Measurements from ENCODE around the gene SSH2.
A peak's percentile ranks its signal among the peaks of the same experiment; 100 is the strongest.

The SSH2 gene, protein sequence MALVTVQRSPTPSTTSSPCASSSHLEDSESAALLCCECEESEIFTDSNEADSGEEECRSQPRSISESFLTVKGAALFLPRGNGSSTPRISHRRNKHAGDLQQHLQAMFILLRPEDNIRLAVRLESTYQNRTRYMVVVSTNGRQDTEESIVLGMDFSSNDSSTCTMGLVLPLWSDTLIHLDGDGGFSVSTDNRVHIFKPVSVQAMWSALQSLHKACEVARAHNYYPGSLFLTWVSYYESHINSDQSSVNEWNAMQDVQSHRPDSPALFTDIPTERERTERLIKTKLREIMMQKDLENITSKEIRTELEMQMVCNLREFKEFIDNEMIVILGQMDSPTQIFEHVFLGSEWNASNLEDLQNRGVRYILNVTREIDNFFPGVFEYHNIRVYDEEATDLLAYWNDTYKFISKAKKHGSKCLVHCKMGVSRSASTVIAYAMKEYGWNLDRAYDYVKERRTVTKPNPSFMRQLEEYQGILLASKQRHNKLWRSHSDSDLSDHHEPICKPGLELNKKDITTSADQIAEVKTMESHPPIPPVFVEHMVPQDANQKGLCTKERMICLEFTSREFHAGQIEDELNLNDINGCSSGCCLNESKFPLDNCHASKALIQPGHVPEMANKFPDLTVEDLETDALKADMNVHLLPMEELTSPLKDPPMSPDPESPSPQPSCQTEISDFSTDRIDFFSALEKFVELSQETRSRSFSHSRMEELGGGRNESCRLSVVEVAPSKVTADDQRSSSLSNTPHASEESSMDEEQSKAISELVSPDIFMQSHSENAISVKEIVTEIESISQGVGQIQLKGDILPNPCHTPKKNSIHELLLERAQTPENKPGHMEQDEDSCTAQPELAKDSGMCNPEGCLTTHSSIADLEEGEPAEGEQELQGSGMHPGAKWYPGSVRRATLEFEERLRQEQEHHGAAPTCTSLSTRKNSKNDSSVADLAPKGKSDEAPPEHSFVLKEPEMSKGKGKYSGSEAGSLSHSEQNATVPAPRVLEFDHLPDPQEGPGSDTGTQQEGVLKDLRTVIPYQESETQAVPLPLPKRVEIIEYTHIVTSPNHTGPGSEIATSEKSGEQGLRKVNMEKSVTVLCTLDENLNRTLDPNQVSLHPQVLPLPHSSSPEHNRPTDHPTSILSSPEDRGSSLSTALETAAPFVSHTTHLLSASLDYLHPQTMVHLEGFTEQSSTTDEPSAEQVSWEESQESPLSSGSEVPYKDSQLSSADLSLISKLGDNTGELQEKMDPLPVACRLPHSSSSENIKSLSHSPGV (N-terminal part only)

DNA sequence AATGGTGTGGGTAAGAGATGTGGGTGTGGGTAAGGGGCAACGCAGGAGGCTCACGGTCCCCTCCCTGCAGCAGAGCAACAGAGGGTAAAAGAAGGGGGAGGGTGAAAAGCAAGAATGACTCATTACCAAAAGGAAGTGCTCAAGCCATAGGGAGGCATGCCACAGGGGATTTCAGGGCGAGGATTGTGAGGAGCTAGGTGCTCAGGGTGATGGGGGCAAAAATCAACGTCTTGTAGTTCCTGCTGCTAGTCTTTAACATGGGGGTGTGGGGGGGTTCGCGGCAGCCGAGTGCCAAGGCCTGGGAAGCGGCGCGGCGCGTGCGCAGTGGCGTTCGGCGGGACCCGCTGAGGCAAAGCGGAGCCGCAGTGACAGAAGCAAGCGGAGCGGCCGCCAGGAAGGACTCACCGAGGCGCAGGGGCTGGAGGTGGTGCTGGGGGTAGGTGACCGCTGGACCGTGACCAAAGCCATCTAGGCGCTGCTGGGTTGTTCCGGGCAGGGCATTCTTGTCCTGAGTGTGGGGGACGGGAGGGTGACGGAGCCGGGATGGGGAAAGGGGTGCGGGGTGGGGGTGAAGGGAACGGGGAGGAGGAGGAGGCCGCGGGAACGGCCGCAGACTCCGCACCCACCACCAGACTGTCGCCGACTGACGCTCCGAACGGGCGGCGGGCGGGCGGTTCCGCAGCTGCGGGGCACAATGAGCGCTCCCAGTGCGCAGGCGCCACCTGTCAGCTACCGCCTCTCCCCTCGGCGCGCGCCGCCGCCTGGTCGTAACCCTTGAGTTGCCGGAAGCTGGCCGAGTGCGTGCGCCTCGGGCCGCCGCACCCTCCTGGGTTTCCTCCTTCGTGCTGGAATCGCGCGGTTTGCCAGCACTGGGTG is at the start of gene SSH2:
Gene SSH2 (minus strand): TSS at position 696 of the 876 bp plus-strand sequence. CDS start 228 bp downstream, at position 468.
- Histone ChIP-seq H3K4me1 (ENCODE audit: control insufficient read depth in 1 of 2, insufficient read depth in 2 of 2, low read length in 2 of 2) (peaks cover 36 to 38% of the 10 kb centered on the region in 2 donors), H3K27ac (ENCODE audit: low read depth, low read length) (peak within 1 kb of the TSS; percentile 81)

DNA sequence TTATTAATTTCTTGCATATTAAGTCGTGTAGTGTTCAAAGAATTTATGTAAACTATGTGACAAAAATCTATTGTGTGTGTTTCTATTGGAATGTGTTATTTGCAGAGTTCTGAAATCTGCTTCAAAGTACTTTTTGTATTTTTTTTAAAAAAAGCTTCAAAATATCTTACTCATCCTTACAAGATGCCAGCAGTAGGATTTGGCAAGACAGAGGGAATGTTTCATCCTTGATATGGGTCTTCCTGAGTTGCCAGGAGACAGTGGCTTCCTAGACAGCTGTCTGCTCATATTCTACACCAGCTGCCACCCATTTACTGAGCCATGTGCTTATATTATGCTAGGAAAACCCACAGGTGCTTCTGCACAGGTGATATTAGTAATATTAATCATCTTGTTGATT is 47.8 kb upstream of the SSH2 start:
- H3K36me3 ChIP-seq (ENCODE audit: control insufficient read depth in 1 of 2, insufficient read depth in 2 of 2, low read length in 2 of 2): no peaks in the 10 kb centered on the region

More for the DNA sequence above, at the start of gene SSH2:
- Histone ChIP-seq H3K36me3 (ENCODE audit: control insufficient read depth in 1 of 2, insufficient read depth in 2 of 2, low read length in 2 of 2) (no peaks in the 10 kb centered on the region), H3K27me3 (ENCODE audit: control insufficient read depth in 1 of 2, insufficient read depth in 2 of 2, low read length in 2 of 2) (no peaks in the 10 kb centered on the region), H3K9me3 (ENCODE audit: control insufficient read depth in 1 of 2, low read length in 2 of 2) (no peaks in the 10 kb centered on the region), H3K9ac (ENCODE audit: low read depth in 1 of 2, low read length in 2 of 2) (peak within 1 kb of the TSS; percentile 72 to 96), H3K4me3 (ENCODE audit: low read depth in 1 of 2, low read length in 2 of 2) (peak within 1 kb of the TSS; percentile 85 to 100)

DNA sequence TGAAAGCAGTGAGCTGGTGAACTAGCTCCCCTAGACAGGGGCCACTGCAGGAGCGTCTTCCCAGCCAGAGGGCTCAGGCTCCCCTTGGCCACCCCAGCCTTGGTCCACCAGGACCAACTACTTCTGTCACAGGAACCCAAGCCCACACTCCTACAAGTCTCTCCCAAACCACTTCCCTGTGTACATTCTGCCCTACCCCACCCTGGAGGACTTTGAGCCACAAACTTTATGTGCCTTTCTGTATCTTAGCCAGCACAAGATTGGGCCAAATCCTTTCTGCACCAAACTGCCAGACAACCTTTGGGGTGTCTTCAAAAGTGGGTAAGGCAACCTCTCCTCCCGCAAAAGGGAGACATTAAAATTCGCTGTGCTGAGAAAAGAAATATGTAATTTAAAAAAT is 43.0 kb upstream of the SSH2 start:
- Histone ChIP-seq H3K9ac (ENCODE audit: low read depth in 1 of 2, low read length in 2 of 2) (no peak overlapping the region), H3K4me3 (ENCODE audit: low read depth in 1 of 2, low read length in 2 of 2) (no peak overlapping the region), H3K9me3 (ENCODE audit: control insufficient read depth in 1 of 2, low read length in 2 of 2) (no peaks in the 10 kb centered on the region), H3K4me1 (ENCODE audit: control insufficient read depth in 1 of 2, insufficient read depth in 2 of 2, low read length in 2 of 2) (peaks cover 5% of the 10 kb centered on the region in 2 donors), H3K27me3 (ENCODE audit: control insufficient read depth in 1 of 2, insufficient read depth in 2 of 2, low read length in 2 of 2) (no peaks in the 10 kb centered on the region), H3K36me3 (ENCODE audit: control insufficient read depth in 1 of 2, insufficient read depth in 2 of 2, low read length in 2 of 2) (no peaks in the 10 kb centered on the region), H3K27ac (ENCODE audit: low read depth, low read length) (no peak overlapping the region)

More for the DNA sequence above, 47.8 kb upstream of the SSH2 start:
- Histone ChIP-seq H3K4me1 (ENCODE audit: control insufficient read depth in 1 of 2, insufficient read depth in 2 of 2, low read length in 2 of 2) (peaks cover 2% of the 10 kb centered on the region in 2 donors), H3K9ac (ENCODE audit: low read depth in 1 of 2, low read length in 2 of 2) (no peak overlapping the region), H3K27ac (ENCODE audit: low read depth, low read length) (no peak overlapping the region), H3K9me3 (ENCODE audit: control insufficient read depth in 1 of 2, low read length in 2 of 2) (no peaks in the 10 kb centered on the region), H3K4me3 (ENCODE audit: low read depth in 1 of 2, low read length in 2 of 2) (no peak overlapping the region), H3K27me3 (ENCODE audit: control insufficient read depth in 1 of 2, insufficient read depth in 2 of 2, low read length in 2 of 2) (no peaks in the 10 kb centered on the region)

DNA sequence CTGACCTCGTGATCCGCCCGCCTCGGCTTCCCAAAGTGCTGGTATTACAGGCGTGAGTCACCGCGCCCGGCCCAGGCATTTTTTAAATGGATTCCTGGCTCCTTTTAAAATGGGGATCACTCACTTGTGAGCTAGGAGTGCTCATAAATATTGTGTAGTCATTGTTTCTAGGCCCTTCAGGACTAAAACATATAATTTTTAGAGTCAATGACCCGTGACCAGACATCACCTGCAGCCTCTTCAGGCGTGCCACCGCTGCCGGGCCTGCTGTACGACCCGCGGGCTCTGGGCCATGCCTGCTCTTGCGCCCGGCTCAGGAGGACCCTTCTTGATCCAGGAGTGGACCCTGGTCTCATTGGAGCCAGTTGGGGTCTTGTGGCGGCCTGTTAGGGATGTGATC is 42.2 kb upstream of the SSH2 start:
- no peaks in the 10 kb centered on the region for H3K36me3 ChIP-seq (ENCODE audit: control insufficient read depth in 1 of 2, insufficient read depth in 2 of 2, low read length in 2 of 2)
- peaks cover 5% of the 10 kb centered on the region in 2 donors for H3K4me1 ChIP-seq (ENCODE audit: control insufficient read depth in 1 of 2, insufficient read depth in 2 of 2, low read length in 2 of 2)
- no peaks in the 10 kb centered on the region for H3K9me3 ChIP-seq (ENCODE audit: control insufficient read depth in 1 of 2, low read length in 2 of 2)
- H3K9ac ChIP-seq (ENCODE audit: low read depth in 1 of 2, low read length in 2 of 2): no peak overlapping the region
- H3K27ac ChIP-seq (ENCODE audit: low read depth, low read length): no peak overlapping the region
- H3K4me3 ChIP-seq (ENCODE audit: low read depth in 1 of 2, low read length in 2 of 2): no peak overlapping the region
- no peaks in the 10 kb centered on the region for H3K27me3 ChIP-seq (ENCODE audit: control insufficient read depth in 1 of 2, insufficient read depth in 2 of 2, low read length in 2 of 2)

DNA sequence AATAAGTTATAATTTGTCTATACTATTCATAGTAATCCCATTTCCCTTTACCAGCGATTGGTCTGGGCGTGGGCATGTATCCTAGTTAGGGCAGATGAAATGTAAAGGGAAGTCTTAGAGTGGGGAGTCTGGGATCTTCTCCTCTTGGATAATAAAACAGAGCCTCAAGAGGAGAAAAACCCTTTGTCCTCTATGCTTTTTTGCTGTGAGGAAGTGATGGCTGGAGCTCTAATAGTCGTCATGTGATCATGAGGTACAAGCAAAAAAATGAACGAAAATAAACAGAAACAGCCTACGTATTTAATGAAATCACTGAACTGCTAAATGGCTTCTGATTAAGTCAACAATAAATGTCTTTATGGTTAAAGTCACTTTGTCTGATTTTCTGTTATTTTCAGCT is 38.2 kb upstream of the SSH2 start:
- Histone ChIP-seq H3K4me3 (ENCODE audit: low read depth in 1 of 2, low read length in 2 of 2) (no peak overlapping the region), H3K9me3 (ENCODE audit: control insufficient read depth in 1 of 2, low read length in 2 of 2) (no peaks in the 10 kb centered on the region), H3K4me1 (ENCODE audit: control insufficient read depth in 1 of 2, insufficient read depth in 2 of 2, low read length in 2 of 2) (peaks cover 5% of the 10 kb centered on the region in 2 donors), H3K27ac (ENCODE audit: low read depth, low read length) (no peak overlapping the region), H3K9ac (ENCODE audit: low read depth in 1 of 2, low read length in 2 of 2) (no peak overlapping the region), H3K36me3 (ENCODE audit: control insufficient read depth in 1 of 2, insufficient read depth in 2 of 2, low read length in 2 of 2) (no peaks in the 10 kb centered on the region), H3K27me3 (ENCODE audit: control insufficient read depth in 1 of 2, insufficient read depth in 2 of 2, low read length in 2 of 2) (no peaks in the 10 kb centered on the region)

DNA sequence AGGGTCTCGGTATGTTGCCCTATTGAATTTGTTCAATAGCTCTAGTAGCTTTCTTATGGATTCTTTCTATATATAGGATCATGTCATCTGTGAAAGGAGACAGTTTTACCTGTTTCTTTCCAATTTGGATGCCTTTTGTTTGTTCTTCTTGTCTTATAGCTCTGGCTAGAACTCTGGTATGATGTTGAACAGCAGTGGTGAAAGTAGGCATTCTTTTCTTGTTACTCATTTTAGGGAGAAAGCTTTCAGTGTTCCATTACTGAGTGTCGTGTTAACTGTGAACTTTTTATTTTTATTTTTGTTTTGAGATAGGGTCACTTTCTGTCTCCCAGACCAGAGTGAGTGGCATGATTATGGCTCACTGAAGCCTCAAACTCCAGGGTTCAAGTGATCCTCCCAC is 32.6 kb upstream of the SSH2 start:
- H3K36me3 ChIP-seq (ENCODE audit: control insufficient read depth in 1 of 2, insufficient read depth in 2 of 2, low read length in 2 of 2): no peaks in the 10 kb centered on the region

DNA sequence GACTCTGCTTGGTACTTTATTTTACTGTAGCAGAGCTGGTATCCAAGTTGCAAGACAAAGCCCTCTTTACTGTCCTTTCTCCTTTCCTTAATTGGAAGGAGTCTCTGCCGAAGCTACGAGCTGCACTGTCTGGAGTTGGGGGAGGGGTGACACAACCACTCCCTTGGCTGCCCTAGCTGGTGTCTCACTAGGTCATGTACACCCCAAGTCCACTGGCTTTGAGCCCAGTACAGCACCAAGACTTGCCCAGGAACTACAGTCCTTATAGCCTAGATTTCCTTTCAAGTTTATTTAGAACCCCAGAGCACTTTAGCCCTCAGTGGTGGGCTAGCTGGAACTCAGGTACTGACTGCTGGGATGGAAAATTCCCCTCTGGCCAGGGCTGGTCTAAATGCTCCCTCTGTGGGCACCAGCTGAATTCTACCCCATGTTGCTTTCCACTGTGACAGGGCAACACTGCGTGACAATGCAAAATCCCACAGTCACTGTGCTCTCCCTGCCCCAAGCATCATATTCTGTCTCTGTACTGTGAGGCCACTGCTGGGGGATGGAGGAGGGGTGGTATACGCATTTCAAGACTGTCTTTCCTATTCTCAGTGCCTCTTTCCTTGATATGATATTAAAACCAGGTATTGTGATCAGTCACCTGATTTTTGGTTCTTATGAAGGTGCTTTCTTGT is 29.8 kb upstream of the SSH2 start:
- Histone ChIP-seq H3K9me3 (ENCODE audit: control insufficient read depth in 1 of 2, low read length in 2 of 2) (peaks cover 0 to under 1% of the 10 kb centered on the region in 2 donors), H3K27ac (ENCODE audit: low read depth, low read length) (no peak overlapping the region), H3K27me3 (ENCODE audit: control insufficient read depth in 1 of 2, insufficient read depth in 2 of 2, low read length in 2 of 2) (no peaks in the 10 kb centered on the region), H3K36me3 (ENCODE audit: control insufficient read depth in 1 of 2, insufficient read depth in 2 of 2, low read length in 2 of 2) (no peaks in the 10 kb centered on the region), H3K4me1 (ENCODE audit: control insufficient read depth in 1 of 2, insufficient read depth in 2 of 2, low read length in 2 of 2) (no peaks in the 10 kb centered on the region), H3K9ac (ENCODE audit: low read depth in 1 of 2, low read length in 2 of 2) (no peak overlapping the region), H3K4me3 (ENCODE audit: low read depth in 1 of 2, low read length in 2 of 2) (no peak overlapping the region)

More for the DNA sequence above, 32.6 kb upstream of the SSH2 start:
- no peak overlapping the region for H3K27ac ChIP-seq (ENCODE audit: low read depth, low read length)
- no peaks in the 10 kb centered on the region for H3K9me3 ChIP-seq (ENCODE audit: control insufficient read depth in 1 of 2, low read length in 2 of 2)
- no peak overlapping the region for H3K4me3 ChIP-seq (ENCODE audit: low read depth in 1 of 2, low read length in 2 of 2)
- H3K4me1 ChIP-seq (ENCODE audit: control insufficient read depth in 1 of 2, insufficient read depth in 2 of 2, low read length in 2 of 2): no peaks in the 10 kb centered on the region
- H3K27me3 ChIP-seq (ENCODE audit: control insufficient read depth in 1 of 2, insufficient read depth in 2 of 2, low read length in 2 of 2): no peaks in the 10 kb centered on the region
- no peak overlapping the region for H3K9ac ChIP-seq (ENCODE audit: low read depth in 1 of 2, low read length in 2 of 2)

DNA sequence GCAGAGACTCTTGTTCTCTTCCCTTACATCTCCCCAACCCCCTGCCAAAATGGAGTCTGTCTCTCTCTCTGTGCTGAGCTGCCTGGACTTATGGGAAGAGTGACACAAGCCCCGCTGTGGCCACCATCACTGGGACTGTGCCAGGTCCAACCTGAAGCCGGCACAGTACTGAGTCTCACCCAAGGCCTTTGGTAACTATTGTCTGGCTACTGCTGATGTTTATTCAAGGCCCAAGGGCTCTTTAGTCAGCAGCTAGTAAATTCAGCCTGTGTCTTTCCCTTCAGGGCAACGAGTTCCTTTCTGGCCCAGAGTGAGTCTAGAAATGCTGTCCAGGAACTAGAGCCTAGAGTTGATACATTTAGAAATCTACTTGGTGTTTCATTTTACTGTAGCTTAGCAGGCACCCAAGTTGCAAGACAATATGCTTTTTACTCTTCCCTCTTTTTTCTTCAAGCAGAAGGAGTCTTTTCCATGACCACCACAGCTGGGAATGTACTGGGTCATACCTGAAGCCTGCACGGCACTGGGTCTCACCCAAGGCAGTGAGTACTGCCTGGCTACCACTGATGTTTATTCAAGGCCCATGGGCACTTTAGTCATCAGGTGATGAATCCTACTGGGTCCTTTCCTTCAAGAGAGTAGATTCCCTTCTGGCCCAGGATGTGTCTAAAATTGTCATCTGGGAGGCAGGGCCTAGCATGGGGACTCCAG is 29.1 kb upstream of the SSH2 start:
- no peak overlapping the region for H3K9ac ChIP-seq (ENCODE audit: low read depth in 1 of 2, low read length in 2 of 2)
- H3K36me3 ChIP-seq (ENCODE audit: control insufficient read depth in 1 of 2, insufficient read depth in 2 of 2, low read length in 2 of 2): no peaks in the 10 kb centered on the region
- H3K9me3 ChIP-seq (ENCODE audit: control insufficient read depth in 1 of 2, low read length in 2 of 2): peaks cover 5 to 6% of the 10 kb centered on the region in 2 donors
- H3K4me1 ChIP-seq (ENCODE audit: control insufficient read depth in 1 of 2, insufficient read depth in 2 of 2, low read length in 2 of 2): no peaks in the 10 kb centered on the region
- H3K27ac ChIP-seq (ENCODE audit: low read depth, low read length): no peak overlapping the region
- no peaks in the 10 kb centered on the region for H3K27me3 ChIP-seq (ENCODE audit: control insufficient read depth in 1 of 2, insufficient read depth in 2 of 2, low read length in 2 of 2)
- H3K4me3 ChIP-seq (ENCODE audit: low read depth in 1 of 2, low read length in 2 of 2): no peak overlapping the region

All from duodenal mucosa (tissue), 2 donors.